VCaP (cell line): ENCODE data around the gene PRDM16.
A peak's percentile ranks its signal among the peaks of the same experiment; 100 is the strongest.

Experiments used
- H3K27ac ChIP-seq: fragments of 450-650 bp; 2 replicates; pipeline ENCODE4 v1.5.1; 2017
- CTCF ChIP-seq: fragments of 450-650 bp; conservative IDR thresholded peaks from 2 replicates; pipeline ENCODE4 v1.5.1; 2017; ENCODE audit warnings: mild to moderate bottlenecking, moderate library complexity

The PRDM16 gene

GRCh38 chr1:3255680-3256079, 186.7 kb downstream of the PRDM16 start:
- no peak overlapping the region for H3K27ac ChIP-seq

DNA sequence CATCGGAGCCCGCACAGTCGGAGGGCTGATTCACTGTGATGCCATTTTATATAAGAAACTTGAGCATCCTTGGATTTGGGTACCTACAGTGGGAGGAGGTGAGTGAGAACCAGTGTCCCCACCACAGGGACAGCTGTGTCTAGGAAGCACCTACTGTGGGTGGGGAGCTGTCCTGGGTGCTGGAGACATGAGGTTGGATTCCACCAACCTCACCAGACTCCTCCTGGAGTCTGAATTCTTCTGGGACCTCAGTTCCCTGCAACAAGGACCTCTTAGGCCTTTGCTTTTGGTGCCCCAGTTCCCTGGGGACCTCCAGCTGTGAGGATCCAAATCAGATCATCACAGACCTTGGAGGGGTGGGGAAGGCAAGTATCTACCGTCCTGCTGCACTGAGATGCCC, 188.8 kb downstream of the PRDM16 start:
- no peak overlapping the region for H3K27ac ChIP-seq
- no peak for TF ChIP-seq CTCF

More at GRCh38 chr1:3255680-3256079, 186.7 kb downstream of the PRDM16 start:
- no peak for TF ChIP-seq CTCF

GRCh38 chr1:3258386-3259003, 189.5 kb downstream of the PRDM16 start:
- no peak for TF ChIP-seq CTCF
- peak overlapping the region; percentile 7; the same call in 1 of the 2 replicates for H3K27ac ChIP-seq

DNA sequence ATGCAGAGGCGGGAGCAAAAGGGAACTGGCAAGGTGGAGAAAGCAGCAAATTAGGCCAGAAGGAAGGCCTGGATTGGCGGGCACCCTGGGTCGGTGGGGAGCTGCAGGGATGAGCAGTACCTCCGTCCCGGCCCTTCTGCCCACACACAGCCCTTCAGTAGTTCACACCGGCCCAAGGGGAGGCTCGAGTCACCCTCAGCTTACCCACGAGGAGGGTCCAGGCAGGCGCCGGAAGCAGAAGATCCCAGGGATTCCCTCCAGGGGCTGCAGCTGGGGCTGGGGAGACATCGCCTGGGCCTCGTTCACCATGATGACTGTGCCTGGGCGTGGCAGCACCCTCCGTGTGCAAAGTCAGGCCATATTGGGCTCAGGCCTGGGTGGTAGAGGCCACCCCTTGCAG, 190.0 kb downstream of the PRDM16 start:
- TF ChIP-seq CTCF = no peak
- H3K27ac ChIP-seq = peak overlapping the region; percentile 7; the same call in 1 of the 2 replicates

- H3K27ac ChIP-seq = no peak overlapping the region
- no peak for TF ChIP-seq CTCF
These were observed 192.3 kb downstream of the PRDM16 start for GRCh38 chr1:3261007-3261968.

GRCh38 chr1:3261969-3262579, 193.1 kb downstream of the PRDM16 start:
- TF ChIP-seq CTCF = no peak
- H3K27ac ChIP-seq = no peak overlapping the region

GRCh38 chr1:3262681-3263286, 193.8 kb downstream of the PRDM16 start:
- H3K27ac ChIP-seq = no peak overlapping the region
- TF ChIP-seq CTCF = no peak
